ENCODE data around the gene RNF126. TPM values are rescaled to one million over a fixed set of nuclear protein-coding genes. Genes with fewer than 3 reads are reported as not detected.
A peak's percentile ranks its signal among the peaks of the same experiment; 100 is the strongest.

Gene RNF126
- total and polyA plus RNA-seq, 2 of the 4 experiments (the other 2 are of a cell fraction), result 7.0 to 27.4 TPM

- TF ChIP-seq ELK1 (IDR thresholded peaks at IDR 0.05; ENCODE audit: borderline replicate concordance, low read depth, low read length) (no peak), POLR2A (IDR thresholded peaks at IDR 0.05; ENCODE audit: low read depth, low read length) (peak; percentile 66; the same call in 1 of the 2 replicates), MXI1 (IDR thresholded peaks at IDR 0.05; ENCODE audit: borderline replicate concordance, low read depth, low read length) (0 out of 2 replicates have a peak, but pooled peaks have one; percentile 25)
Observed at GRCh38 chr19:679418-680286, 16.6 kb upstream of the RNF126 start (continued).
